OCI-LY3 (cell line): ENCODE measurements around the gene CACNB4.

Experiments
- EZH2phosphoT487 ChIP-seq: fragments of 200-600 bp; shearing (Covaris generic); IDR thresholded peaks from 2 replicates; pipeline ENCODE4 v1.6.1; 2018; ENCODE audit warnings: antibody characterized with exemption, mixed run types, low read depth
- TF ChIP-seq, protein P1 (sequence below): fragments of 200-600, 300-600 bp; sonication (generic); IDR thresholded peaks from 2 replicates; pipeline ENCODE4 v1.5.1; 2014; ENCODE audit warnings: antibody characterized with exemption, low read length, low read depth

DNA sequence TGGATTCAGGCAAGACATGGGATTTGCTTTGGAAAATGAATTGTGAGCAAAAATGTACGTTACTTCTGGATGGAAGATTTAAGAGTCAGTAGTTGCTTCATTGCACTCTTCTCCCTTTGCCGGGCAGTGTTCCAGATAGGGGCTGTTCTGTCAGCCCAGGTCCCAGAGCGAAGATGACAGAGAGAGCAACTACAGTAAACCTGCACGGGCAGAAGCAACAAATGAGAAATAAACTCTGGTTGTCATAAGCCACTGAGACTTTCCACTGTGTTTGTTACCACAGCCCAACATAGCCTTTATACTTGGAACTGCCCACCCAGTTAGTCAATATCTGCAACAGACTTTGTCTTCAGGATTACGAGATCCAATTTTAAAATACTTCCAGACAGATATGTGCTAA is 83.3 kb downstream of the CACNB4 start:
- TF ChIP-seq, protein P1, sequence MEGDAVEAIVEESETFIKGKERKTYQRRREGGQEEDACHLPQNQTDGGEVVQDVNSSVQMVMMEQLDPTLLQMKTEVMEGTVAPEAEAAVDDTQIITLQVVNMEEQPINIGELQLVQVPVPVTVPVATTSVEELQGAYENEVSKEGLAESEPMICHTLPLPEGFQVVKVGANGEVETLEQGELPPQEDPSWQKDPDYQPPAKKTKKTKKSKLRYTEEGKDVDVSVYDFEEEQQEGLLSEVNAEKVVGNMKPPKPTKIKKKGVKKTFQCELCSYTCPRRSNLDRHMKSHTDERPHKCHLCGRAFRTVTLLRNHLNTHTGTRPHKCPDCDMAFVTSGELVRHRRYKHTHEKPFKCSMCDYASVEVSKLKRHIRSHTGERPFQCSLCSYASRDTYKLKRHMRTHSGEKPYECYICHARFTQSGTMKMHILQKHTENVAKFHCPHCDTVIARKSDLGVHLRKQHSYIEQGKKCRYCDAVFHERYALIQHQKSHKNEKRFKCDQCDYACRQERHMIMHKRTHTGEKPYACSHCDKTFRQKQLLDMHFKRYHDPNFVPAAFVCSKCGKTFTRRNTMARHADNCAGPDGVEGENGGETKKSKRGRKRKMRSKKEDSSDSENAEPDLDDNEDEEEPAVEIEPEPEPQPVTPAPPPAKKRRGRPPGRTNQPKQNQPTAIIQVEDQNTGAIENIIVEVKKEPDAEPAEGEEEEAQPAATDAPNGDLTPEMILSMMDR = no peak
- TF ChIP-seq EZH2phosphoT487 = no peak
